ENCODE measurements around the gene ZNF525. TPM values are rescaled to one million over a fixed set of nuclear protein-coding genes. Genes with fewer than 3 reads are reported as not detected.

ZNF525 gene
- polyA plus RNA-seq, 1 donor from 2014 or later = 5.1 TPM

DNA sequence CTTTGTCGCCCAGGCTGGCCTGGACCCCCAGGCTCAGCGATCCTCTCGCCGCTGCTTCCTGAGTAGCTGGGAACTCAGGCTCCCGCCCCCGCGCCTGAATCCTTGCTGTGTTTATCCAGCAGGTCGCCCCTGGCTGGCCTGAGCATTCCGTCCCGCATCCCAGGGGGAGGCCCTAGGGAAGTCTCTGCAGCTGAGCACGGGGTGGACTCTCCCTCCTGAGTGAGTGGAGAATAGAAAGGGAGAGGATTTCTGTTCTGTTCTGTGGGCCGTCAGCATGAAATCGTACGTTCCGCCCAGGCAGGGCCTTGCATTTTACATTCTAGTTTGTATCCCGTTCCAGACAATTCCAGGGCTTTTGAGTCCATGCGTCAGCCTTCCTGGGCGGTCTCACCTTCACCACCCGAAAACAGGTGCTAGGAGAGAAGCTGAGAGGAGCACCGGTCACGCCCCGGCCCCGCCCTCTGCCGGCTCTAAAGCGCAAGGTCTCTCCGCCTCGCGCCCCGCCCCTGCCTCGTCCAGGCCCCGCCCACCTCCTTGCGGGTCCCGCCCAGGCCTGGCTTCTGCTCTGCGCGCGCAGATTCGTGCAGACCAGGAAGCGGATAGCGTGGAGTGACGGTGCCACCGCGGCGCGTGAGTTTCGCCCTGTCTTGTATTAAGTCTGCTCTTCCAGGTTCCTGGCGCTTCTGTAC is 66.0 kb downstream of the ZNF525 start, which contains the start of gene ZNF761:
Gene ZNF761 (plus strand): TSS at position 586 of the 689 bp plus-strand sequence. CDS start 15,285 bp downstream, outside the sequence.
- H3K9ac ChIP-seq (ENCODE audit: low read length) = peak within 1 kb of the TSS; percentile 66
- H3K27ac ChIP-seq (ENCODE audit: low read length) = peak within 1 kb of the TSS; percentile 24
- H3K27me3 ChIP-seq (ENCODE audit: insufficient read depth, low read depth, low read length) = no peaks in the 10 kb centered on the region
- H3K36me3 ChIP-seq (ENCODE audit: insufficient read depth, low read length) = no peaks in the 10 kb centered on the region
- H3F3A ChIP-seq (ENCODE audit: insufficient read depth, low read length, poor library complexity, severe bottlenecking) = no peaks in the 10 kb centered on the region
- H3K9me2 ChIP-seq (ENCODE audit: insufficient read depth, low read length) = no peaks in the 10 kb centered on the region
- no peaks in the 10 kb centered on the region for H3K9me3 ChIP-seq (ENCODE audit: low read length)
- H3K79me2 ChIP-seq (replicated peaks; ENCODE audit: insufficient read depth, low read length) = no peaks in the 10 kb centered on the region
- H2AFZ ChIP-seq (ENCODE audit: low read depth, low read length) = peak within 1 kb of the TSS; percentile 41
- H3K4me3 ChIP-seq (ENCODE audit: low read length) = peak within 1 kb of the TSS; percentile 78
- TF ChIP-seq RAD21 (conservative IDR thresholded peaks at IDR 0.05) = no peak
- TF ChIP-seq, protein P1, sequence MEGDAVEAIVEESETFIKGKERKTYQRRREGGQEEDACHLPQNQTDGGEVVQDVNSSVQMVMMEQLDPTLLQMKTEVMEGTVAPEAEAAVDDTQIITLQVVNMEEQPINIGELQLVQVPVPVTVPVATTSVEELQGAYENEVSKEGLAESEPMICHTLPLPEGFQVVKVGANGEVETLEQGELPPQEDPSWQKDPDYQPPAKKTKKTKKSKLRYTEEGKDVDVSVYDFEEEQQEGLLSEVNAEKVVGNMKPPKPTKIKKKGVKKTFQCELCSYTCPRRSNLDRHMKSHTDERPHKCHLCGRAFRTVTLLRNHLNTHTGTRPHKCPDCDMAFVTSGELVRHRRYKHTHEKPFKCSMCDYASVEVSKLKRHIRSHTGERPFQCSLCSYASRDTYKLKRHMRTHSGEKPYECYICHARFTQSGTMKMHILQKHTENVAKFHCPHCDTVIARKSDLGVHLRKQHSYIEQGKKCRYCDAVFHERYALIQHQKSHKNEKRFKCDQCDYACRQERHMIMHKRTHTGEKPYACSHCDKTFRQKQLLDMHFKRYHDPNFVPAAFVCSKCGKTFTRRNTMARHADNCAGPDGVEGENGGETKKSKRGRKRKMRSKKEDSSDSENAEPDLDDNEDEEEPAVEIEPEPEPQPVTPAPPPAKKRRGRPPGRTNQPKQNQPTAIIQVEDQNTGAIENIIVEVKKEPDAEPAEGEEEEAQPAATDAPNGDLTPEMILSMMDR (IDR thresholded peaks at IDR 0.05; ENCODE audit: poor library complexity, severe bottlenecking) = peak; percentile 58
- TF ChIP-seq POLR2AphosphoS5 (IDR thresholded peaks at IDR 0.05) = peak; percentile 61
- TF ChIP-seq MXI1 (conservative IDR thresholded peaks at IDR 0.05; ENCODE audit: poor library complexity, severe bottlenecking) = peak; percentile 94
- TF ChIP-seq SMC3 (conservative IDR thresholded peaks at IDR 0.05; ENCODE audit: poor library complexity) = no peak
- no peaks in the 10 kb centered on the region for H4K20me1 ChIP-seq (ENCODE audit: insufficient read depth)
- peak within 1 kb of the TSS; percentile 80 for H3K4me2 ChIP-seq (ENCODE audit: low read length)

GRCh38 chr19:53432088-53432661 is 66.7 kb downstream of the ZNF525 start:
- no peaks in the 10 kb centered on the region for H3K9me2 ChIP-seq (ENCODE audit: insufficient read depth, low read length)
- peak overlapping the region; percentile 78 for H3K4me3 ChIP-seq (ENCODE audit: low read length)
- peak overlapping the region; percentile 59 for H3K4me2 ChIP-seq (ENCODE audit: low read length)
- H3K9ac ChIP-seq (ENCODE audit: low read length) = peak overlapping the region; percentile 66
- peak overlapping the region; percentile 41 for H2AFZ ChIP-seq (ENCODE audit: low read depth, low read length)
- TF ChIP-seq RAD21 (conservative IDR thresholded peaks at IDR 0.05) (no peak), MXI1 (conservative IDR thresholded peaks at IDR 0.05; ENCODE audit: poor library complexity, severe bottlenecking) (no peak), TAF1 (IDR thresholded peaks at IDR 0.05; ENCODE audit: low read depth) (no peak), POLR2AphosphoS5 (IDR thresholded peaks at IDR 0.05) (no peak)
- TF ChIP-seq, protein P1 (IDR thresholded peaks at IDR 0.05; ENCODE audit: poor library complexity, severe bottlenecking) = no peak
- TF ChIP-seq, protein P2, sequence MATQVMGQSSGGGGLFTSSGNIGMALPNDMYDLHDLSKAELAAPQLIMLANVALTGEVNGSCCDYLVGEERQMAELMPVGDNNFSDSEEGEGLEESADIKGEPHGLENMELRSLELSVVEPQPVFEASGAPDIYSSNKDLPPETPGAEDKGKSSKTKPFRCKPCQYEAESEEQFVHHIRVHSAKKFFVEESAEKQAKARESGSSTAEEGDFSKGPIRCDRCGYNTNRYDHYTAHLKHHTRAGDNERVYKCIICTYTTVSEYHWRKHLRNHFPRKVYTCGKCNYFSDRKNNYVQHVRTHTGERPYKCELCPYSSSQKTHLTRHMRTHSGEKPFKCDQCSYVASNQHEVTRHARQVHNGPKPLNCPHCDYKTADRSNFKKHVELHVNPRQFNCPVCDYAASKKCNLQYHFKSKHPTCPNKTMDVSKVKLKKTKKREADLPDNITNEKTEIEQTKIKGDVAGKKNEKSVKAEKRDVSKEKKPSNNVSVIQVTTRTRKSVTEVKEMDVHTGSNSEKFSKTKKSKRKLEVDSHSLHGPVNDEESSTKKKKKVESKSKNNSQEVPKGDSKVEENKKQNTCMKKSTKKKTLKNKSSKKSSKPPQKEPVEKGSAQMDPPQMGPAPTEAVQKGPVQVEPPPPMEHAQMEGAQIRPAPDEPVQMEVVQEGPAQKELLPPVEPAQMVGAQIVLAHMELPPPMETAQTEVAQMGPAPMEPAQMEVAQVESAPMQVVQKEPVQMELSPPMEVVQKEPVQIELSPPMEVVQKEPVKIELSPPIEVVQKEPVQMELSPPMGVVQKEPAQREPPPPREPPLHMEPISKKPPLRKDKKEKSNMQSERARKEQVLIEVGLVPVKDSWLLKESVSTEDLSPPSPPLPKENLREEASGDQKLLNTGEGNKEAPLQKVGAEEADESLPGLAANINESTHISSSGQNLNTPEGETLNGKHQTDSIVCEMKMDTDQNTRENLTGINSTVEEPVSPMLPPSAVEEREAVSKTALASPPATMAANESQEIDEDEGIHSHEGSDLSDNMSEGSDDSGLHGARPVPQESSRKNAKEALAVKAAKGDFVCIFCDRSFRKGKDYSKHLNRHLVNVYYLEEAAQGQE (IDR thresholded peaks at IDR 0.05; ENCODE audit: borderline replicate concordance) = no peak
- H3K9me3 ChIP-seq (ENCODE audit: low read length) = no peaks in the 10 kb centered on the region
- H3K79me2 ChIP-seq (replicated peaks; ENCODE audit: insufficient read depth, low read length) = no peaks in the 10 kb centered on the region
- H3F3A ChIP-seq (ENCODE audit: insufficient read depth, low read length, poor library complexity, severe bottlenecking) = no peaks in the 10 kb centered on the region
- H3K27ac ChIP-seq (ENCODE audit: low read length) = no peak overlapping the region
- H3K27me3 ChIP-seq (ENCODE audit: insufficient read depth, low read depth, low read length) = no peaks in the 10 kb centered on the region
- no peaks in the 10 kb centered on the region for H4K20me1 ChIP-seq (ENCODE audit: insufficient read depth)
- no peaks in the 10 kb centered on the region for H3K36me3 ChIP-seq (ENCODE audit: insufficient read depth, low read length)

Small RNAs within 50 kb of the gene (small RNA-seq; reads per million reads assigned to genes)
- gene RPL39P36 = 0 reads per million in 3 experiments

Other genes with a start within 250 kb of the ZNF525 start
- gene ZNF415, start 232.8 kb upstream of the ZNF525 start, polyA plus RNA-seq = 25.9 and 27.2 TPM in 2 replicates
- 7.4 and 7.7 TPM in 2 replicates for gene ZNF347, start 206.7 kb upstream of the ZNF525 start, polyA plus RNA-seq
- 2.6 and 2.8 TPM in 2 replicates for gene ZNF665, start 172.3 kb upstream of the ZNF525 start, polyA plus RNA-seq
- gene ZNF677, start 110.8 kb upstream of the ZNF525 start, polyA plus RNA-seq = 35.4 and 39.4 TPM in 2 replicates
- gene VN1R2, start 107.4 kb upstream of the ZNF525 start, polyA plus RNA-seq = not detected in 2 replicates
- not detected in 2 replicates for gene VN1R4, start 98.0 kb upstream of the ZNF525 start, polyA plus RNA-seq
- 6.1 and 6.8 TPM in 2 replicates for gene ZNF845, start 32.0 kb upstream of the ZNF525 start, polyA plus RNA-seq
- gene ZNF765, start 29.4 kb downstream of the ZNF525 start, polyA plus RNA-seq = 7.5 and 8.7 TPM in 2 replicates
- gene ZNF761, start 66.3 kb downstream of the ZNF525 start, polyA plus RNA-seq = 11.4 and 16.8 TPM in 2 replicates
- 1.9 and 2.6 TPM in 2 replicates for gene ZNF813, start 102.0 kb downstream of the ZNF525 start, polyA plus RNA-seq
- 10.7 and 13.3 TPM in 2 replicates for gene ZNF331, start 172.4 kb downstream of the ZNF525 start, polyA plus RNA-seq

Data from neural cell (in vitro differentiated cells).